GM18858 (cell line): ENCODE results near the gene USF2.
"Not testable (repeated sequence)": the region's sequence is repeated elsewhere in the genome, so short reads cannot be mapped to it uniquely, and the experiment has no call there.

Experiments used
- ATAC-seq: cut with Tn5 transposase; IDR thresholded peaks from one replicate; pipeline ENCODE4 v1.9.1; 2021; ENCODE audit not compliant: unreplicated experiment

The USF2 gene

GRCh38 chr19:35284153-35285094 is 15.7 kb downstream of the USF2 start:
- no peak for ATAC-seq

GRCh38 chr19:35285095-35285449 is 16.3 kb downstream of the USF2 start:
- no peak for ATAC-seq

GRCh38 chr19:35285465-35285864 is 16.7 kb downstream of the USF2 start:
- ATAC-seq, result not testable (repeated sequence)

GRCh38 chr19:35286101-35286500 is 17.3 kb downstream of the USF2 start:
- ATAC-seq, result not testable (repeated sequence)

- no peak for ATAC-seq
These were observed 19.0 kb downstream of the USF2 start for GRCh38 chr19:35287713-35288112.

- ATAC-seq, result no peak
These were observed 19.6 kb downstream of the USF2 start for GRCh38 chr19:35288331-35288730.

DNA sequence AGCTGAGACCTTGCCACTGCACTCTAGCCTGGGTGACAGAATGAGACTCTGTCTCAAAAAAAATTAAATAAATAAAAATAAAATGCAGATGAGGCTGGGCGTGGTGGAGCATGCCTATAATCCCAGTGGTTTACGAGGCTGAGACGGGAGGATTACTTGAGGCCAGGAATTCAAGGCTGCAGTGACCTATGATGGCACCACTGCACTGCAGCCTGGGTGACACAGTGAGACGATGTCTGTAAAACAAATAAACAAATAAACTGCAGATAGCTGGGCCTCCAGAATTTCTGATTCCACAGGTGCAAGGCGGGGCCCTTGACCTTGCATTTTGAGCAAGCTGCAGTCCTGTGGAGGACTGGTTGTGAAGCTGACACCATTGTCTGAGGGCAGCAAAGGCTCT is 20.1 kb downstream of the USF2 start:
- ATAC-seq, result no peak

DNA sequence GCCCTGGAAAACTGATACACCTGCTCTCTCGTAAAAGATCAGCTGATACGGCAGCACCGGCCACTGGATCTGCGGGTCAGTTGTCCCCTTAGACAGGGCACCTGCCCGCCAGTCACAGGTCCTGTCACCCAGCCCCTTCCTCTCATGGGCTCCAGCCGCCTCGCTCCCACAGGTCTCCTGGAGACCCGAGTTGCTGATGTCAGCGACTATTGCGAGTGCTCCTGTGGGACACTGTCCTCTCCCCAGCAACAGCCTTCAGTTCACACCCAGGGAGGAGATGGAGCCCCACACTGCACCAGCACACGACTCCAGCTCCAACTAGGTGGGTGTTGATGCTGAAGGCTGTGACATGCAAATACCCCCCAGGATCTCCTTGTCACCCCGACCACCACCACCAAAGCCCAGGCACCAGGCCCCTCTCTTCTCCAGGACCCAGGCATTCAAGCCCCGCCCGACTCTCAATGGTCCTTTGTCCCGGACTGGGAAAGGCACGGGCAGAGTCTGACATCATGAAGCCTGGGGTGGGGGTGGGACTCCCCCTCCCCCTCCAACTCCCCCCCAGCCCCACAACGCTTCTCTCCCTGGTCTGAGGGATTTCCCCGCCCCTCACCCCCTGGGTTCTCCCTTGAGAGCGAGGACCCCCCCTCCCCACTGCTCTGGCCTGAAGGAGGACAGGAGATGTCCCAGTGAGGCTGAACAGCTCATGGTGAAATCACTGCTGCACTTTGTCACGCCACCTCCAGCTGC is 21.8 kb downstream of the USF2 start:
- no peak for ATAC-seq

DNA sequence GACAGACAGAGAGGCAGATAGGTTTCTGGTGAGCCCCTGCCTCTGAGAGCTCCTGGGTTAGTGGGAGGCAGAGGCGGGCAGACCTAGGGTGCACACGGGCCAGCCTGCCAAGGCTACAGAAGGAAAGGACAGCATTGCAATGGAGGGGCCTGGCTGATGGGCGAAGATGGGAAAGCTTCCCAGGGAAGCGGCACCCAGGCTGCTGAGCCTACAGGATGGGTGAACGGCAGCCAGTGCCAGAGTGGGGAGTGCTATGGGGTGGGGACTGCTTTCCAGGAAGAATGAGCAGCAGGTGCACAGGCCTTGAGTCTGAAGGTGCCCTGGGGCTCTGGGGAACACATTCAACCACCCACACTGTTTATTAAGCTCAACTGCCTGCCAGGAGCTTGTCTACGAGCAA is 22.5 kb downstream of the USF2 start:
- ATAC-seq, result no peak

DNA sequence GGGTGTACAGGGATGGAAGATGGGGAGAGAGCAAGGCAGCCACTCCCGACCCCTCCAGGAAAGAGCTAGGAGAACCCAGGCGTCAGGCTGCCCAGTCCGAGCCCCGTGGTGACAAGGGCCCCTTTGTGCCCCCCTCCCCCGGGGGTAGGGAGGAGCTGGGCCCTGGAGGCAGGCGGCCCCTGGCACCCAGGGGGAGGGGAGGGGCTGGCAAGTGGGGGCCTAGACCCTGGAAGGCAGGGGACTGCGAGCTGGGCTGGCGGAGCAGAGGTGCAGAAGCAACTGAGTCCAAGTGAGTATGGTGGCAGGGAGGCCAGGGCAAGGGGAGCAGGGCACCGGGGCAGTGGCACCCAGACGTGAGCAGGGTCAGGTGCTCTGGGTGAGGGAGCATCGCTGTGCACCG is 23.2 kb downstream of the USF2 start, which contains the start of gene MAG:
TSS of gene MAG (plus strand) at position 246 of the 400 bp plus-strand sequence. CDS start 3,248 bp downstream, outside the sequence.
- ATAC-seq, result no peak

GRCh38 chr19:35292421-35293362 is 23.9 kb downstream of the USF2 start:
- no peak for ATAC-seq

GRCh38 chr19:35293363-35293739 is 24.6 kb downstream of the USF2 start:
- ATAC-seq, result no peak

- ATAC-seq, result no peak
These were observed 25.0 kb downstream of the USF2 start for GRCh38 chr19:35293808-35294207.

GRCh38 chr19:35294328-35294727 is 25.6 kb downstream of the USF2 start:
- ATAC-seq, result no peak

GRCh38 chr19:35294859-35295791 is 26.4 kb downstream of the USF2 start:
- ATAC-seq, result no peak

- no peak for ATAC-seq
These were observed 27.2 kb downstream of the USF2 start for GRCh38 chr19:35295792-35296462.

- ATAC-seq, result no peak
These were observed 28.1 kb downstream of the USF2 start for GRCh38 chr19:35296644-35297514.

GRCh38 chr19:35297515-35297848 is 28.7 kb downstream of the USF2 start:
- no peak for ATAC-seq
